HEK293 (cell line): ENCODE results near the gene CLINT1.

Experiments used
- CTCF ChIA-PET: fragments of 350-600 bp; formaldehyde crosslinking; extraction: SDS; loops from one replicate; lab custom pipeline; 2021; ENCODE audit warnings: antibody characterized with exemption; lab: Yijun Ruan, JAX
- POLR2A ChIA-PET: fragments of 300-600 bp; formaldehyde crosslinking; extraction: SDS; loops from one replicate; lab custom pipeline; 2020; ENCODE audit warnings: antibody characterized with exemption, inconsistent platforms; lab: Yijun Ruan, JAX
- H3K27ac ChIP-seq: fragments of 200-500 bp; sonication (Bioruptor generic); 2 replicates; pipeline ENCODE4 v1.5.1; 2014; ENCODE audit warnings: low read depth, low read length, control low read depth, inconsistent platforms; ENCODE audit errors: extremely low read depth
- H3K36me3 ChIP-seq, 2 experiments: fragments of 200-500 bp in 1 of 2; sonication (Bioruptor generic) in 1 of 2; 1 replicate in 1 of 2; 2 replicates in 1 of 2; pipeline ENCODE4 v1.5.1; 2014 to 2017; ENCODE audit warnings: inconsistent platforms in 2 of 2, low read length in 2 of 2; ENCODE audit not compliant: control insufficient read depth in 2 of 2, insufficient read depth in 1 of 2
- H3K4me1 ChIP-seq: fragments of 200-500 bp; sonication (Bioruptor generic); 2 replicates; pipeline ENCODE4 v1.5.1; 2014; ENCODE audit warnings: mild to moderate bottlenecking, low read length, inconsistent platforms; ENCODE audit not compliant: control insufficient read depth, insufficient read depth
- H3K4me3 ChIP-seq: 2 replicates; pipeline ENCODE4 v1.5.1; 2011; ENCODE audit warnings: low read depth, mild to moderate bottlenecking, control low read depth, low read length, moderate library complexity
- H3K9me3 ChIP-seq: fragments of 200-500 bp; sonication (Bioruptor generic); 2 replicates; pipeline ENCODE4 v1.5.1; 2014; ENCODE audit warnings: low read depth, low read length, inconsistent platforms; ENCODE audit not compliant: control insufficient read depth, insufficient read depth
- AEBP2 ChIP-seq: fragments of 450-650 bp; formaldehyde crosslinking; IDR thresholded peaks from 2 replicates; pipeline ENCODE4 v1.5.1; 2016; ENCODE audit warnings: missing biosample characterization, missing genetic modification characterization, borderline replicate concordance
- GLI4 ChIP-seq: fragments of 450-650 bp; formaldehyde crosslinking; IDR thresholded peaks from 2 replicates; pipeline ENCODE4 v1.5.1; 2016; ENCODE audit warnings: missing biosample characterization, missing genetic modification characterization
- IKZF3 ChIP-seq: fragments of 450-650 bp; IDR thresholded peaks from 2 replicates; pipeline ENCODE4 v1.5.0; 2018; ENCODE audit warnings: missing biosample characterization, mild to moderate bottlenecking, missing genetic modification characterization, moderate library complexity
- MZF1 ChIP-seq: fragments of 450-650 bp; formaldehyde crosslinking; IDR thresholded peaks from 2 replicates; pipeline ENCODE4 v1.5.1; 2017; ENCODE audit warnings: missing biosample characterization, missing genetic modification characterization, borderline replicate concordance
- ZBTB48 ChIP-seq: fragments of 450-650 bp; formaldehyde crosslinking; IDR thresholded peaks from 2 replicates; pipeline ENCODE4 v1.5.1; 2016; ENCODE audit warnings: missing biosample characterization, missing genetic modification characterization
- ZNF146 ChIP-seq: fragments of 450-650 bp; formaldehyde crosslinking; IDR thresholded peaks from 2 replicates; pipeline ENCODE4 v1.5.1; 2016; ENCODE audit warnings: missing biosample characterization, missing genetic modification characterization
- ZNF174 ChIP-seq: fragments of 450-650 bp; formaldehyde crosslinking; IDR thresholded peaks from 2 replicates; pipeline ENCODE4 v1.5.0; 2017; ENCODE audit warnings: missing biosample characterization, mild to moderate bottlenecking, missing genetic modification characterization
- ZNF19 ChIP-seq: fragments of 450-650 bp; formaldehyde crosslinking; IDR thresholded peaks from 2 replicates; pipeline ENCODE4; 2016; ENCODE audit warnings: missing biosample characterization, missing genetic modification characterization, low read depth
- ZNF280D ChIP-seq: fragments of 450-650 bp; formaldehyde crosslinking; IDR thresholded peaks from 2 replicates; pipeline ENCODE4 v1.5.1; 2016; ENCODE audit warnings: missing biosample characterization, missing genetic modification characterization
- ZNF292 ChIP-seq: fragments of 450-650 bp; formaldehyde crosslinking; IDR thresholded peaks from 2 replicates; pipeline ENCODE4 v1.5.1; 2016; ENCODE audit warnings: low read depth, missing biosample characterization, missing genetic modification characterization, borderline replicate concordance
- ZNF473 ChIP-seq: fragments of 450-650 bp; formaldehyde crosslinking; IDR thresholded peaks from 2 replicates; pipeline ENCODE4 v1.5.1; 2017; ENCODE audit warnings: missing biosample characterization, missing genetic modification characterization
- ZNF501 ChIP-seq: fragments of 450-650 bp; formaldehyde crosslinking; IDR thresholded peaks from 2 replicates; pipeline ENCODE4 v1.5.1; 2016; ENCODE audit warnings: missing biosample characterization, missing genetic modification characterization
- ZNF610 ChIP-seq: fragments of 450-650 bp; formaldehyde crosslinking; IDR thresholded peaks from 2 replicates; pipeline ENCODE4 v1.5.1; 2016; ENCODE audit warnings: missing biosample characterization, missing genetic modification characterization, borderline replicate concordance
- ZNF623 ChIP-seq: fragments of 450-650 bp; formaldehyde crosslinking; IDR thresholded peaks from 2 replicates; pipeline ENCODE4 v1.5.1; 2016; ENCODE audit warnings: missing biosample characterization, missing genetic modification characterization
- ZNF654 ChIP-seq: fragments of 450-650 bp; formaldehyde crosslinking; IDR thresholded peaks from 2 replicates; pipeline ENCODE4 v1.5.1; 2016; ENCODE audit warnings: low read depth, missing biosample characterization, missing genetic modification characterization
- ZNF677 ChIP-seq: fragments of 450-650 bp; IDR thresholded peaks from 2 replicates; pipeline ENCODE4 v1.5.0; 2018; ENCODE audit warnings: missing biosample characterization, mild to moderate bottlenecking, missing genetic modification characterization, moderate library complexity
- ZNF777 ChIP-seq: fragments of 450-650 bp; formaldehyde crosslinking; IDR thresholded peaks from 2 replicates; pipeline ENCODE4 v1.5.1; 2017; ENCODE audit warnings: missing biosample characterization, missing genetic modification characterization, borderline replicate concordance
- ZSCAN30 ChIP-seq: fragments of 450-650 bp; IDR thresholded peaks from 2 replicates; pipeline ENCODE4 v1.5.1; 2018; ENCODE audit warnings: missing biosample characterization, mild to moderate bottlenecking, missing genetic modification characterization, moderate library complexity
- TF ChIP-seq, protein P1 (sequence below): fragments of 450-650 bp; formaldehyde crosslinking; IDR thresholded peaks from 2 replicates; pipeline ENCODE4 v1.5.1; 2016; ENCODE audit warnings: missing biosample characterization, missing genetic modification characterization
- TF ChIP-seq, protein P2 (sequence below): fragments of 450-650 bp; formaldehyde crosslinking; IDR thresholded peaks from 2 replicates; pipeline ENCODE4 v1.5.1; 2016; ENCODE audit warnings: missing biosample characterization, missing genetic modification characterization
- TF ChIP-seq, protein P3 (sequence below): fragments of 450-650 bp; formaldehyde crosslinking; IDR thresholded peaks from 2 replicates; pipeline ENCODE4 v1.5.1; 2016; ENCODE audit warnings: missing biosample characterization, missing genetic modification characterization

Gene CLINT1

DNA sequence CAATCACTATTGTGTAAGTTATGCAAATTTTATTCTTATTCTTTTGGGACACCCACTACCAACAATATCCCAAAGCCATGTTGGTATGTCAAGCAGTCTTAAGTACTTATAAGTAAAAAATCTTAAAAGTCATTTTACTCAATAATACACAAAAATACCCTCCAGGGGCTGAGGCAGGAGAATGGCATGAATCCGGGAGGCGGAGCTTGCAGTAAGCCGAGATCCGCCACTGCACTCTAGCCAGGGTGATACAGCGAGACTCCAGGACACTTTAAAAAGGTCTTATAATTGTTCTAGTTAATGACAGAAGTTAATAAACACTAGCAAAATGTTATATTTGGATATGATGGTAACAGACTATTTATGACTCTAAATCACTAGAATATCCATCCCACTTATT is 16.8 kb downstream of the CLINT1 start:
- Histone ChIP-seq H3K36me3 (peaks cover 0 to 4% of the 10 kb centered on the region in 2 experiments; a peak in 2 of 3 replicates), H3K27ac (no peak overlapping the region), H3K4me3 (no peak overlapping the region), H3K4me1 (peaks cover 4% of the 10 kb centered on the region), H3K9me3 (no peaks in the 10 kb centered on the region)
- CTCF ChIA-PET: interaction anchor here (0.6 to 1.4 kb wide), 8 partner anchors 11 to 1035 kb away, joined by 3 to 4 read pairs (median 4); no protein-coding TSS in a partner anchor
- POLR2A ChIA-PET: no interaction called here
- no peak for TF ChIP-seq ZNF623 (tag by site-specific recombination)
- no peak for TF ChIP-seq ZNF473 (tag by site-specific recombination)
- no peak for TF ChIP-seq ZBTB48 (tag by site-specific recombination)
- no peak for TF ChIP-seq GLI4 (tag by site-specific recombination)
- TF ChIP-seq, protein P1, sequence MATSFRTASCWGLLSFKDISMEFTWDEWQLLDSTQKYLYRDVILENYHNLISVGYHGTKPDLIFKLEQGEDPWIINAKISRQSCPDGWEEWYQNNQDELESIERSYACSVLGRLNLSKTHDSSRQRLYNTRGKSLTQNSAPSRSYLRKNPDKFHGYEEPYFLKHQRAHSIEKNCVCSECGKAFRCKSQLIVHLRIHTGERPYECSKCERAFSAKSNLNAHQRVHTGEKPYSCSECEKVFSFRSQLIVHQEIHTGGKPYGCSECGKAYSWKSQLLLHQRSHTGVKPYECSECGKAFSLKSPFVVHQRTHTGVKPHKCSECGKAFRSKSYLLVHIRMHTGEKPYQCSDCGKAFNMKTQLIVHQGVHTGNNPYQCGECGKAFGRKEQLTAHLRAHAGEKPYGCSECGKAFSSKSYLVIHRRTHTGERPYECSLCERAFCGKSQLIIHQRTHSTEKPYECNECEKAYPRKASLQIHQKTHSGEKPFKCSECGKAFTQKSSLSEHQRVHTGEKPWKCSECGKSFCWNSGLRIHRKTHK (tag by site-specific recombination): no peak
- TF ChIP-seq, all 188 proteins: peak for 0

- Histone ChIP-seq H3K4me3 (no peak overlapping the region), H3K4me1 (peaks cover 6% of the 10 kb centered on the region), H3K27ac (no peak overlapping the region), H3K36me3 (no peaks in the 10 kb centered on the region; a peak in 1 of 3 replicates), H3K9me3 (no peaks in the 10 kb centered on the region)
- POLR2A ChIA-PET: no interaction called here
- CTCF ChIA-PET: interaction anchor here (0.6 to 1.1 kb wide), 3 partner anchors 16 to 146 kb away, joined by 3 read pairs; no protein-coding TSS in a partner anchor
- TF ChIP-seq ZNF777 (no peak), ZNF280D (no peak), ZNF501 (no peak), ZNF19 (tag by site-specific recombination) (no peak), IKZF3 (tag by site-specific recombination) (no peak), ZSCAN30 (tag by site-specific recombination) (no peak), ZNF146 (no peak), ZNF677 (no peak), ZNF292 (tag by site-specific recombination) (no peak), AEBP2 (no peak), ZNF654 (tag by site-specific recombination) (no peak), ZNF610 (no peak), ZNF174 (no peak), MZF1 (tag by site-specific recombination) (no peak), ZNF473 (tag by site-specific recombination) (no peak)
- TF ChIP-seq, protein P2, sequence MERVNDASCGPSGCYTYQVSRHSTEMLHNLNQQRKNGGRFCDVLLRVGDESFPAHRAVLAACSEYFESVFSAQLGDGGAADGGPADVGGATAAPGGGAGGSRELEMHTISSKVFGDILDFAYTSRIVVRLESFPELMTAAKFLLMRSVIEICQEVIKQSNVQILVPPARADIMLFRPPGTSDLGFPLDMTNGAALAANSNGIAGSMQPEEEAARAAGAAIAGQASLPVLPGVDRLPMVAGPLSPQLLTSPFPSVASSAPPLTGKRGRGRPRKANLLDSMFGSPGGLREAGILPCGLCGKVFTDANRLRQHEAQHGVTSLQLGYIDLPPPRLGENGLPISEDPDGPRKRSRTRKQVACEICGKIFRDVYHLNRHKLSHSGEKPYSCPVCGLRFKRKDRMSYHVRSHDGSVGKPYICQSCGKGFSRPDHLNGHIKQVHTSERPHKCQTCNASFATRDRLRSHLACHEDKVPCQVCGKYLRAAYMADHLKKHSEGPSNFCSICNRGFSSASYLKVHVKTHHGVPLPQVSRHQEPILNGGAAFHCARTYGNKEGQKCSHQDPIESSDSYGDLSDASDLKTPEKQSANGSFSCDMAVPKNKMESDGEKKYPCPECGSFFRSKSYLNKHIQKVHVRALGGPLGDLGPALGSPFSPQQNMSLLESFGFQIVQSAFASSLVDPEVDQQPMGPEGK: no peak
- TF ChIP-seq, protein P3, sequence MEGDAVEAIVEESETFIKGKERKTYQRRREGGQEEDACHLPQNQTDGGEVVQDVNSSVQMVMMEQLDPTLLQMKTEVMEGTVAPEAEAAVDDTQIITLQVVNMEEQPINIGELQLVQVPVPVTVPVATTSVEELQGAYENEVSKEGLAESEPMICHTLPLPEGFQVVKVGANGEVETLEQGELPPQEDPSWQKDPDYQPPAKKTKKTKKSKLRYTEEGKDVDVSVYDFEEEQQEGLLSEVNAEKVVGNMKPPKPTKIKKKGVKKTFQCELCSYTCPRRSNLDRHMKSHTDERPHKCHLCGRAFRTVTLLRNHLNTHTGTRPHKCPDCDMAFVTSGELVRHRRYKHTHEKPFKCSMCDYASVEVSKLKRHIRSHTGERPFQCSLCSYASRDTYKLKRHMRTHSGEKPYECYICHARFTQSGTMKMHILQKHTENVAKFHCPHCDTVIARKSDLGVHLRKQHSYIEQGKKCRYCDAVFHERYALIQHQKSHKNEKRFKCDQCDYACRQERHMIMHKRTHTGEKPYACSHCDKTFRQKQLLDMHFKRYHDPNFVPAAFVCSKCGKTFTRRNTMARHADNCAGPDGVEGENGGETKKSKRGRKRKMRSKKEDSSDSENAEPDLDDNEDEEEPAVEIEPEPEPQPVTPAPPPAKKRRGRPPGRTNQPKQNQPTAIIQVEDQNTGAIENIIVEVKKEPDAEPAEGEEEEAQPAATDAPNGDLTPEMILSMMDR (tag by site-specific recombination): no peak
These were observed 19.7 kb downstream of the CLINT1 start for GRCh38 chr5:157839157-157839795.
